Left hindlimb (tissue), 1 donor: ENCODE measurements around the gene APOL2.
"Not testable (repeated sequence)": the region's sequence is repeated elsewhere in the genome, so short reads cannot be mapped to it uniquely, and the experiment has no call there.

ENCODE experiments used
- DNase-seq: peaks from one replicate; pipeline ENCODE4 v3.0.0-alpha.2; 2018

The APOL2 gene

GRCh38 chr22:36239401-36240171, at the start of gene APOL2:
APOL2 (minus strand) TSS chr22:36239527; CDS start chr22:36233162, 6,365 bp downstream.
- peak; percentile 93 for DNase-seq

GRCh38 chr22:36288571-36289405, 49.5 kb upstream of the APOL2 start:
- DNase-seq: no peak

DNA sequence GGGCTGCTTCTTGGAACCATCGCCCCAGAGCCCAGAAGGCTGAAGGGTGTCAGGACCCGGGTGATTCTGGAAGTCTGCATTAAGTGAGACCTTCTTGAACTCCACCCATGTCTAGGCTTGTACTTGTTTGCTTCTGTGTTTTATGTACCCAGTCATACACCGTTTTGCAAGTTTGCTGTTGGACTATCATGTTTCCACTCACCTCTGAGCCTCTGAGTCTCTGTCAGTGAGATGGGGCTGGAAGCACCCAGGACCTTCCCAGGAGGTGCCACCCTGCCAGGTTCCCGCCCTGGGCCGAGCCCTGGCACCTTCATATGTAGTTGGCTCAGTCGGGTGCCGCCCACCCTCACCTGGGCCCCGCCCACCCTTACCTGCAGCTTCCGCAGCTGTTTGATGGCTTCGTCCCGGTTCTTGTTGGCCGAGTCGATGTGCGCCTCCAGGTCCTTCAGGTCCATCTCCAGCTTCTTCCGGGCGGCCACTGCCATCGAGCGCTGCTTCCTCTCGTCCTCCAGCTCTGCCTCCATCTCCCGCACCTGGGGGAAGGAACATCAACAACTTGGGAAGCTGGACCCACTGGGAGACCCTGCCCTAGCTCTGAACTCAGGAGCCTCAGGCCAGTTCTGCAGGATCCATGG, 48.7 kb upstream of the APOL2 start:
- DNase-seq: no peak

GRCh38 chr22:36286096-36286957, 47.0 kb upstream of the APOL2 start:
- peak; percentile 80 for DNase-seq

GRCh38 chr22:36285545-36285944, 46.2 kb upstream of the APOL2 start:
- DNase-seq: no peak

GRCh38 chr22:36285017-36285416, 45.7 kb upstream of the APOL2 start:
- DNase-seq: no peak

GRCh38 chr22:36284171-36284571, 44.8 kb upstream of the APOL2 start:
- DNase-seq: no peak

DNA sequence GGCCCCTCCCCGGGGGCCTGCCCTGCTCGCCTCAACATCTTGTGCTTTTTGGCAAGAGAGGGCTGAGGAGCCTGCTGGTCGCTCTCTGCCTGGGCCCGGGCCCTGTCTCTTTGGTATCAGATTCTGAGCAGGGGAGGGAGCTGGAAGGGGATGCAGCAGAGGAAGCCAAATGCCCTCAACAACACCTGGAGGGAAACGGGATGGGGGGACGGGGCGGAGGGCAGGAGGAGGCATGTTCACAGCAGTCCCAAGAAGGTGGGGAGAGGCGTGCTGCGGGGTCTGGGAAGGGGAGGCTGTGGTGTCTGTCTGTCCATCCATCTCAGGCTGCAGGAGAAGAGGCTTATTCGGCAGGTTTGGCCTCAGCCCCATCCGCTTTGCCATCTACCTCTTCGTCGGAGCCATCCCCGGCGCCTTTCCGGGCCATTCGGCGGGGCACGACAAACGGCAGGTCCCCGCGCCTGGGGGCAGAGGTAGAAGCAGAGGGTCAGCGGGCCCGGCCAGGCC, 43.1 kb upstream of the APOL2 start:
- no peak for DNase-seq

- DNase-seq: no peak
Measured at GRCh38 chr22:36281781-36282327, 42.5 kb upstream of the APOL2 start.

GRCh38 chr22:36280379-36280778, 41.1 kb upstream of the APOL2 start:
- no peak for DNase-seq

DNA sequence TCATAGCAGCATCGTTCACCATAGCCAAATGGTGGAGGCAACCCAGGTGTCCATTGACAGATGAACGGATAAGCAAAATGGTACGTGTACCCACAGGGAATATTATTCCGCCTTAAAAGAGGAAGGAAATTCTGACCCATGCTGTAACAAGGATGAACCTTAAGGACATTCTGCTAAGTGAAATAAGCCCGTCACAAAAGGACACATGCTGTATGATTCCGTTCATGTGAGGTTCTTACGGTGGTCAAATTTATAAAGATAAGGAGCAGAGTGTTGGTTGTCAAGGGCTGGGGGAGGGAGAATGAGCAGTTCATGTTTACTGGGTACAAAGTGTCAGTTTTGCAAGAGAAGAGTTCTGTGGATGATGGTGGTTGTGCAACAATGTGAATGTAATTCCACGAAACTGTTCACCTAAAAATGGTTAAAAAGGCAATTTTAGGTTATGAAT, 39.9 kb upstream of the APOL2 start:
- no peak for DNase-seq

DNA sequence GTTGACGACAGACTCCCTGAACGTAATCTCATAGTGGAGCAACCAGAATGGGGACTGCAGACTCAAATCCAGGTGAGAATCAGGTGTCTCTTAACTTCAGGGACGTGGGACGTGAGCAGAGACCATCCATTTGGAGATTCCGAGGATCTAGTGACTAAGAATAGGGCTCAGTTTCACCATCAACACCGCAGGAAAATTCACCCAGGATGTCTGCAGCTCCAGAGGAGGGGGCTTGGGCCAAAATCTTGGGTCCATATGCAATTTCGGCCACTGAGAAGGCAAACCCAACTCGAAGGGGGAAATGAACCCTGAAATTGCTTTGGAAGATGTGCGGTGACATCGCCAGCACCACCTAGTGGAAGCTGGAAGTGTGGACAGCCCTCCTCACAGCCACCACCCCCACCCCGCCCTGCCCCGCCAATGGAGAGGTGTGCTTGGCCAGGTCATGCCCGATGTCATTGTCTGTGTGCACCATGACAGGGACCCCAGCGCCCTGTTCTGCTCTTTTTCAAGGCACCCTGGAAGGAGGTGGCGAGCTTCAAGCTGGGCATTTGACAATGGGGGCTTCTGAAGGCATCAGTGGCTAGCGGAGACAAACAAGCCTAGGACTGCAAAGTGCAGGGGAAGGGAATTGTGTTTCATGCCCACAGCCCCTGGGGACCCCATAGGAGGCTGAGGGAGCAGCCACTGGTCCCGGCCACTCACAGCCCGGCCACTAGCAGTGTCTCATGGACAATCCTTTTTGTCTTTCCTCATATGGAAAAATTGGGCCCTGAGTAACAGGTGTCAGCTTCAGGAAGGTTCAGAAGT, 38.4 kb upstream of the APOL2 start:
- peak; percentile 70 for DNase-seq

- no peak for DNase-seq
Measured at GRCh38 chr22:36274531-36274930, 35.2 kb upstream of the APOL2 start.

- DNase-seq: not testable (repeated sequence)
Measured at GRCh38 chr22:36271951-36272350, 32.6 kb upstream of the APOL2 start.

DNA sequence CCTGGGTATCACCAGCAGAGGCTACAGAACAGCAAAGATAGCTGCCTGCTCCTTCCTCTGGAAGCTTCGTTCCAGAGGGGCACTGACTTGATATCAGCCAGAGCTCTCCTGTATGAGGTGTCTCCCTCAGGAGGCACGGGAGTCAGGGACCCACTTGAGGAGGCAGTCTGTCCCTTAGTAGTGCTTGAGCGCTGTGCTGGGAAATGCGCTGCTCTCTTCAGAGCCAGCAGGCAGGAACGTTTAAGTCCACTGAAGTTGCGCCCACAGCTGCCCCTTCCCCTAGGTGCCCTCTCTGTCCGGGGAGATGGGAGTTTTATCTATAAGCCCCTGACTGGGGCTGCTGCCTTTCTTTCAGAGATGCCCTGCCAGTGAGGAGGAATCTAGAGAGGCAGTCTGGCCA, 31.9 kb upstream of the APOL2 start:
- not testable (repeated sequence) for DNase-seq

- no peak for DNase-seq
Measured at GRCh38 chr22:36267896-36268485, 28.7 kb upstream of the APOL2 start.

- no peak for DNase-seq
Measured at GRCh38 chr22:36267058-36267457, 27.7 kb upstream of the APOL2 start.

- DNase-seq: not testable (repeated sequence)
Measured at GRCh38 chr22:36263886-36264664, 24.7 kb upstream of the APOL2 start.

DNA sequence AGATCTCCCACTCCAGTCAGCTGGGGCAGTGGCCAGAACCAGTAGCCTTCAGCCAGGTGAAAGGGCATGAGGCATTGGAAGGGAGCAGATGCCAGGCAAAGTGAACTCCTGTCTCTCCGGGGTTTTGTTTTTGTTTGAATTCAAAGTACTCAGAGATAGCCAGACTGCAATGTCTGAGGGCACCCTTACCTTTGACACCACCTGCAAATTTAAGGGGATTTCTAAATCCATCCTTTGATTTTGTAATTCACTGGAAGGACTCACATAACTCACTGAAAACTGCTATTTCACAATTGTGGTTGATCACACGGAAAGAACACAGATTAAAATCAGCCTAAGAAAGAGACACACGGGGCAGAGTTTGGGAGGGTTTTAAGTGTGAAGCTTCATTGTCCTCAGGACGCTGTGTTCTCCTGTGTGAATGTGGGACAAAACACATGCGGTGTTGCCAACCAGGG, 23.9 kb upstream of the APOL2 start:
- DNase-seq: not testable (repeated sequence)

DNA sequence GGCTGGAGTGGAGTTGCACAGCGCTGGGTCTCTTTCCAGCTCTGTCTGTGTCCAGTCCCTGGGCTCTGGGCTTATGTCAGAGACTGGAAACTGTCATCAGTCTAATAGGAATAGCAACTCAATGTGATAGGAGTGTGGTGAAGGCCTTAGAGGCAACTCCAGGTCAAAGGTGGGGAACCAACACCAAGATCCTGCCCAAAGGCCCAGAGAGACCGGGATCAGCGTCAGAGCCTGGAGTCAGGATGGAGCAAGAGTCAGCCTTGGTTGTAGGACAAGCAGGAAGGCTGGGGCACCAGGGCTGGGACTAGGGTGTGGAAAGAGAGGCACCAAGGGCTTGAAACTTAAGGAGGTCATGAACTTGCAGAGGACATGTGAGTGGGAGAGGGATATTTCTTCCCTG, 23.0 kb upstream of the APOL2 start:
- not testable (repeated sequence) for DNase-seq
